OCI-LY7 (cell line): Measurements from ENCODE around the gene CCHCR1.

ENCODE experiments used
- CTCF ChIP-seq: fragments of 200-600 bp; sonication (generic); conservative IDR thresholded peaks from 2 replicates; pipeline ENCODE4 v1.5.1; 2014; ENCODE audit warnings: mild to moderate bottlenecking, antibody characterized with exemption, low read length, moderate library complexity, mixed read lengths
- EZH2phosphoT487 ChIP-seq: fragments of 200-600 bp; sonication (generic); IDR thresholded peaks from 2 replicates; pipeline ENCODE4 v1.6.1; 2018; ENCODE audit warnings: low read depth, borderline replicate concordance, mild to moderate bottlenecking, mixed run types, antibody characterized with exemption, low read length, moderate library complexity, mixed read lengths

GRCh38 chr6:31178143-31179041 is 20.8 kb upstream of the CCHCR1 start:
- no peak for TF ChIP-seq CTCF
- TF ChIP-seq EZH2phosphoT487, result no peak
